Measurements from ENCODE around the gene LHFPL2. TPM values are rescaled to one million over a fixed set of nuclear protein-coding genes. Genes with fewer than 3 reads are reported as not detected.
"Not testable (repeated sequence)": the region's sequence is repeated elsewhere in the genome, so short reads cannot be mapped to it uniquely, and the experiment has no call there.

LHFPL2 gene
- total RNA-seq, 2 donors from 2014 or later, result 13.7 to 40.4 TPM

DNA sequence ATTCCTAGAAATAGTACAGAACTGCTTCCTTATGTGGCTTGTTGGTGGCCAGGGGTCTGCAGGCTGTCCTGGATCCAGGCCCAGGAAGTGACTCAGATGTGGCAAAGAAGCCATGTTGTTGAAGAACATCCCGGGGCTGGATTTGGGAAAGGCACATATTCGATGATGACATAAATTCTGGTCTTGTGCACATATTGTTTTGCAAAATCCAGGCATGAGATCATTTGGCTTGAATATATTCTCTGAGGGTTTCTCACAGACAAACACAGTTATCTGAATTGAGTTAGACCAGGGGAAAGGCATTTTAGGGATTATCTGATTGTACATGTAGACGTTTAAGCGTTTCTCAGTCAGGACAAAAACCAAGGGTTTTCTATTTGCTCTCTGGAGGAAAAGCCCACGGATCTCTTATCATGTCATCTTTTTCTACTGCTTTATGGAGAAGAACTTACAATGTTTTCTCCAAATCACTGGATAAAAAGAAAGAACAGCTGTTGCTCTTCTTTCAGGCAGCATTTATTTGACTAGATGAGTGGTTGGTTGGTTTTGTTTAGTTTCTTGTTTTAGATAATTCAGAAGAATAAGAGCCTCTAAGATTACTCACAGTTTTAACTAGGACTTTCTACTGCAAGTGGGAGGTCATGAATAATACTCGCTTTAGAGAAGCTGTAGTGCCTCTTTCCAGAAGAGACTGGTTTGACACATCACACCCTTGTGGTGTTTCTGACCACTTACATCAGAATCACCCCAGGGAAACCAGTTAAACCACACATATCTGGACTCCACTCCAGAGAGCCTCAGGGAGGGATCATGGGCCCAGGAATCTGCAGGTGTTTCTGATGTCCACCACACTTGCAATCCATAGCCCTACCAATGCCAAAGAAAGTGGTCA is 29.5 kb upstream of the LHFPL2 start:
- H3K4me1 ChIP-seq (replicated peaks), result no peaks in the 10 kb centered on the region
- H3K27me3 ChIP-seq (replicated peaks; ENCODE audit: insufficient read depth), result no peaks in the 10 kb centered on the region
- TF ChIP-seq POLR2AphosphoS5 (IDR thresholded peaks at IDR 0.05), result no peak
- TF ChIP-seq, protein P1, sequence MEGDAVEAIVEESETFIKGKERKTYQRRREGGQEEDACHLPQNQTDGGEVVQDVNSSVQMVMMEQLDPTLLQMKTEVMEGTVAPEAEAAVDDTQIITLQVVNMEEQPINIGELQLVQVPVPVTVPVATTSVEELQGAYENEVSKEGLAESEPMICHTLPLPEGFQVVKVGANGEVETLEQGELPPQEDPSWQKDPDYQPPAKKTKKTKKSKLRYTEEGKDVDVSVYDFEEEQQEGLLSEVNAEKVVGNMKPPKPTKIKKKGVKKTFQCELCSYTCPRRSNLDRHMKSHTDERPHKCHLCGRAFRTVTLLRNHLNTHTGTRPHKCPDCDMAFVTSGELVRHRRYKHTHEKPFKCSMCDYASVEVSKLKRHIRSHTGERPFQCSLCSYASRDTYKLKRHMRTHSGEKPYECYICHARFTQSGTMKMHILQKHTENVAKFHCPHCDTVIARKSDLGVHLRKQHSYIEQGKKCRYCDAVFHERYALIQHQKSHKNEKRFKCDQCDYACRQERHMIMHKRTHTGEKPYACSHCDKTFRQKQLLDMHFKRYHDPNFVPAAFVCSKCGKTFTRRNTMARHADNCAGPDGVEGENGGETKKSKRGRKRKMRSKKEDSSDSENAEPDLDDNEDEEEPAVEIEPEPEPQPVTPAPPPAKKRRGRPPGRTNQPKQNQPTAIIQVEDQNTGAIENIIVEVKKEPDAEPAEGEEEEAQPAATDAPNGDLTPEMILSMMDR (IDR thresholded peaks at IDR 0.05), result no peak
- TF ChIP-seq POLR2A (IDR thresholded peaks at IDR 0.05), result no peak
- no peaks in the 10 kb centered on the region for H3K9me3 ChIP-seq
- DNase-seq (ENCODE audit: low spot score), result no peak
- 28% methylated on average over 6 of the region's 6 CpGs for WGBS
- no peaks in the 10 kb centered on the region for H3K36me3 ChIP-seq
- H3K27ac ChIP-seq, result peak overlapping the region in 1 of 2 donors; percentile 5
- intact Hi-C loops (cut with DNase I), result no loop called here
- H3K4me3 ChIP-seq, result no peak overlapping the region

DNA sequence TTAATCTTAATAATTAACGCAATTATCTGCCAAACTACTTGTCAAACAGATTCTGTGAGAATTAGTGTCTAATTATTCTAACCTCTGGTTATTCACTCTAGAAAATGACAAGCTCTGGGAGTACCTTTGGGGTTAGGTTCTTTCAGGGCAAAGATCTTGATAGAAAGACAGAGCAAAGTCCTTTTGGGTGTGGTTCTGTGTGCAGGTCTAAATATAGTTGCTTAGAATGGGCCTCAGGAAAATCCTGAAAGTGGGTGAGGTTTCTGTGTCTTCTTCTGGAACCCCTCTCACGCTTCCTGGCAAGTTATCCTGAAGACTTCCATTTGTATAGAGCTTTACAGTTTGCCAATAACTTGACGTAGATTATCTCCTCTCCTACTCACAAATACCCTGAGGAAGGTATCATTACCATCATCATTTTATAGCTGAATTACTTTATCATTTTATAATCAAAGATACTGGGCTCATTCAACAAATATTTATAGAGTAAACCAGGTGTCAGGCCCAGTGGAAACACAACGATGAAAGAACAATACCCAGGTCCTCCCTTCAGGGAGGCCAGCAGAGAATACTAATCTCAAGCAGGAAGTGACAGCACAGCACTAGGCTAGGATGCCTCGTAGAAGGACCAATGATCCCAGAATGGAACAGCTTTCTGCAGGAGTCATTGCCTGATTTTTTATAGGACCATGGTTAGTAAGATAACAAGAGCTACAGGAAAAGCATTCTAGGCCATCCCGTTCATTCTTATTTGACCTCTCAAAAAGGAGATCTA is 27.6 kb upstream of the LHFPL2 start:
- no peak for DNase-seq (ENCODE audit: low spot score)
- no peak overlapping the region for H3K4me3 ChIP-seq
- no peaks in the 10 kb centered on the region for H3K9me3 ChIP-seq
- H3K36me3 ChIP-seq, result no peaks in the 10 kb centered on the region
- H3K27me3 ChIP-seq (replicated peaks; ENCODE audit: insufficient read depth), result no peaks in the 10 kb centered on the region
- no peaks in the 10 kb centered on the region for H3K4me1 ChIP-seq (replicated peaks)
- no peak overlapping the region for H3K27ac ChIP-seq
- TF ChIP-seq POLR2AphosphoS5 (IDR thresholded peaks at IDR 0.05) (no peak), POLR2A (IDR thresholded peaks at IDR 0.05) (no peak)
- TF ChIP-seq, protein P1 (IDR thresholded peaks at IDR 0.05), result no peak
- WGBS, result 78% methylated on average over 6 of the region's 6 CpGs
- intact Hi-C loops (cut with DNase I), result no loop called here

DNA sequence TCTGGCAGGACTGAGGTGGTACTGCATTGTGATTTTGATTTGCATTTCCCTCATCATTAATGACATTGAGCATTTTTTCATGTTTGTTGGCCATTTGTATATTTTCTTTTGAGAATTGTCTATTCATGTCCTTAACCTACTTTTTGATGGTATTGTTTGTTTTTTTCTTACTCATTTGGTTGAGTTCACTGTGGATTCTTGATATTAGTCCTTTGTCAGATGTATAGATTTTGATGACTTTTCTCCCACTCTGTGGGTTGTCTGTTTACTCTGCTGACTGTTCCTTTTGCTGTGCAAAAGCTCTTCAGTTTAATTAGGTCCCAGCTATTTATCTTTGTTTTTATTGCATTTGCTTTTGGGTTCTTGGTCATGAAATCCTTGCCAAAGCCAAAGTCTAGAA is 25.3 kb upstream of the LHFPL2 start:
- H3K27me3 ChIP-seq (replicated peaks; ENCODE audit: insufficient read depth); H3K4me1 ChIP-seq (replicated peaks); H3K27ac ChIP-seq; intact Hi-C loops (cut with DNase I); H3K36me3 ChIP-seq; DNase-seq (ENCODE audit: low spot score); H3K4me3 ChIP-seq; H3K9me3 ChIP-seq: not testable (repeated sequence)

DNA sequence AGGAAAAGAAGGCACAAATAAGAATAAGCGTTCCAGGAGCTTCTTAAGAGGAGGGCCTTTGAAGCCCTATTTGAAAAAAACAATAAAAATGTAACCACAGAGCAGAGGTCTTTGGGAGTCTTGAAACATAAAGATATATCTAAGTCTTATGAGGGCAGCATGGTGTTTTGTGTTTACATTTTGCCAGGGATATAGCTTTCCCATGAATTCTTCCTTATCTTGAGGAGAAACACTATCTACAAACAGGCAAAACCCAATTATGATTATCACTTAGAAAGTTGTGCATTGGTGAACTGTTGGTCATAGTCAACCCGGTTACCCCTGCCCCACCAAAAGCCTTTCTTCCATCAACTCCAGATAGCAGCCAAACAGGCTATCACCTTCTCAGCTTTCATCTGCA is 23.6 kb upstream of the LHFPL2 start:
- Histone ChIP-seq H3K9me3 (no peaks in the 10 kb centered on the region), H3K36me3 (no peaks in the 10 kb centered on the region), H3K27me3 (replicated peaks; ENCODE audit: insufficient read depth) (no peaks in the 10 kb centered on the region), H3K4me1 (replicated peaks) (no peaks in the 10 kb centered on the region), H3K4me3 (no peak overlapping the region), H3K27ac (no peak overlapping the region)
- WGBS, result 65% methylated on average over 2 of the region's 2 CpGs
- no peak for DNase-seq (ENCODE audit: low spot score)
- TF ChIP-seq POLR2AphosphoS5 (IDR thresholded peaks at IDR 0.05) (no peak), POLR2A (IDR thresholded peaks at IDR 0.05) (no peak)
- TF ChIP-seq, protein P1 (IDR thresholded peaks at IDR 0.05), result no peak
- intact Hi-C loops (cut with DNase I), result no loop called here

DNA sequence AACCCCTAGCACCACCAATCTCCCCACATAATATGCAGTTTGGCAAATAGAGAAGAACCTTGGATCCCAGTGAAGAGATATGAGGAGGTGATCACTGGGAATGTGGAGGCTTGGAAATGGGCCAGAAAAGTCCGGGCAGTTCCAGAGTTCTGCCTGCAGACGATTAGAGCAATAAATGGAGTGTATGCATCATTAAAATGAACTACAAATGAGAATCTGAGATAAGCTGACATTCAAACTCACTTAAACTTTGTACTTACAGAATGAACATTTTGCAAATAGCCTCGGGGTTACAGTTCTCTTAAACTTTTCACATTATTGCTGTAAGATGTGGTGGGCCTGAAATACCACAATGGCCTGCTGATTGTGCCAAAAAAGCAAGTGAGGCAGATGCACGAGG is 23.0 kb upstream of the LHFPL2 start:
- Histone ChIP-seq H3K4me3 (no peak overlapping the region), H3K4me1 (replicated peaks) (no peaks in the 10 kb centered on the region), H3K27me3 (replicated peaks; ENCODE audit: insufficient read depth) (no peaks in the 10 kb centered on the region), H3K27ac (no peak overlapping the region), H3K36me3 (no peaks in the 10 kb centered on the region), H3K9me3 (no peaks in the 10 kb centered on the region)
- WGBS, result 11% methylated on average over 4 of the region's 4 CpGs
- no peak for DNase-seq (ENCODE audit: low spot score)
- TF ChIP-seq, protein P1 (IDR thresholded peaks at IDR 0.05), result no peak
- TF ChIP-seq POLR2A (IDR thresholded peaks at IDR 0.05), result no peak
- no peak for TF ChIP-seq POLR2AphosphoS5 (IDR thresholded peaks at IDR 0.05)
- intact Hi-C loops (cut with DNase I), result no loop called here

Data from prostate gland (tissue), 2 donors.